Ectodermal cell (in vitro differentiated cells): ENCODE data around the gene OSBPL7.

ENCODE experiments used
- H3K27ac ChIP-seq: 2 replicates; pipeline ENCODE4 v1.7.0; 2013; ENCODE audit warnings: mild to moderate bottlenecking, low read depth, low read length; ENCODE audit not compliant: insufficient read depth, poor library complexity, severe bottlenecking
- H3K27me3 ChIP-seq: 2 replicates; pipeline ENCODE4 v1.7.0; 2013; ENCODE audit warnings: mild to moderate bottlenecking, low read length; ENCODE audit not compliant: insufficient read depth, control insufficient read depth, poor library complexity, severe bottlenecking
- H3K36me3 ChIP-seq: one replicate; pipeline ENCODE4 v1.7.0; 2013; ENCODE audit warnings: low read length; ENCODE audit not compliant: control insufficient read depth, insufficient read depth
- H3K4me1 ChIP-seq: one replicate; pipeline ENCODE4 v1.7.0; 2013; ENCODE audit warnings: low read length; ENCODE audit not compliant: control insufficient read depth, insufficient read depth
- H3K4me3 ChIP-seq: 2 replicates; pipeline ENCODE4 v1.7.0; 2013; ENCODE audit warnings: low read depth, low read length, control low read depth; ENCODE audit not compliant: insufficient read depth
- H3K9me3 ChIP-seq: 2 replicates; pipeline ENCODE4 v1.7.0; 2013; ENCODE audit warnings: mild to moderate bottlenecking, low read length, moderate library complexity; ENCODE audit not compliant: control insufficient read depth
- WGBS, 2 experiments: methylation state at CpG; one replicate each; pipeline ENCODE4 v1.1.7; 2013; ENCODE audit warnings: missing lambda C conversion rate in 2 of 2; 5-methylcytosine and 5-hydroxymethylcytosine counted together

OSBPL7 gene

DNA sequence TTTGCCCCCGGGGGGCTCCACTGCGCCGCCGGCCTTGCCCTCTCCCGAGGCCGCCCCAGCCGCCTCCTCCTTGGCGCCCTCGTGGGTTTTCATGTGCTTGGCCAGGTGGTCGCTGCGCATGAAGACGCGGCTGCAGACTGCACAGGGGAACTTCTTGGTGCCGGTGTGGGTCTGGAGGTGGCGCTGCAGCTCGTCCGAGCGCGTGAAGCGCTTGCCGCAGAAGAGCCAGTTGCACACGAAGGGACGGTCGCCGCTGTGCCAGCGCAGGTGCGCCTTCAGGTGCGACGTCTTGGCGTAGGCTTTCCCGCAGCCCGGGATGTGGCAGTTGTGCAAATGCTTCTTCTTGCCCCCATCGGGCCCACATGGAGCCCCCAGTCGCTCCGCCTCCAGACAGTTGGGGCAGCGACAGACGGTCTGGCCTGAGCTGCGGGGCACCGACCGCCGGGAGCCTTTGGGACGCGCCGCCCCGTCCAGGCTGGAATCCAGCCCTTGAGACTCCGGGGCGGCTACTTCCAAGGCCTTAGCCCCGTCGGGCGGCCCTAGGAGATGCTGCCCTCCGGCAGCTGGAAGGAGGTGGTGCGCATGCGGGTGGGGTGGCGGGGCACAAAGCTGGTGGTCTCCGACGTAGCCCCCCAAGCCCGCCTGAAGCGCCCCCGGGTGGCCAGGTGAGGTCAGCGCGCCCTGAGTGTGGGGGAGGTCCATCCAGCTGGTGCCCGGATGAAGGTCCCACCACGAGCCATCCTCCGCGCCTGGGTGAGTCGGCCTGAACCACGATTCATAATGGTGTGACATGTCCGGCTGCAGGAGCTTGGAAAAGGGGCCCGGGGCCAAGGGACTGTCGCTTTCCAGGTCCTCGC lies 26.0 kb upstream of the OSBPL7 start:
- WGBS, 2 experiments = 21 to 24% methylated on average over 71 of the region's 71 CpGs
- Histone ChIP-seq H3K36me3 (no peaks in the 10 kb centered on the region), H3K27ac (no peak overlapping the region), H3K4me1 (peaks cover 22% of the 10 kb centered on the region), H3K9me3 (no peaks in the 10 kb centered on the region), H3K27me3 (peaks cover 76% of the 10 kb centered on the region), H3K4me3 (no peak overlapping the region)

DNA sequence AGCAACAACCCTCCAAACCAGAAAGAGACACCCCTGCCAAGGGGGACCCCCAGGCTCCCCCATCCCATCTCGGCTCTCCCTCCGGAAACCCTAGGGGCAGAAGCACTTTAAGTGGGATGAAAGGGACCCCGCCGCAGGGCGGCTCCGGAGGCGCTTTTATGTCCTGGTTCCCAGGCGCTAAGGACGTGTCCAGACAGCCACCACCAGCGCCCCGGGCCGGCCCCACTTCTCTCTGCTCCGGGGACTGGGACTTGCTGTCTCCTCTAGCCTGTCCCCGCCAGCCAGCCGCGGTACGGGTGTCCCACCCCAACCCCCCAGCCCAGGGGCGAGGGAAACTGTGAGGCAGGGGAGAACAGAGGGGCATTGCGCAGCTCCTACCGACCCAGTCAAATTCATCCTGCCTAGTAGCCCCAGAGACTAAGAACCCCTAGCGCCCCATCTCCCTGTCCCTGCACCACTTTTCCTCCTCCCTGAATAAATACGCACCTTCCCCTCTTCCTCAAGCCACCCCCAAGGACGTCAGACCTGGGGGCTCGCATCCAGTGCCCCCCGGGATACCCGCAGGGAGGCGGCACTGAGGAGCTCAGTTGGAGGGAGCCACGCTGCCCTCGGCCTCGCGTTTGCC lies 25.2 kb upstream of the OSBPL7 start:
- Histone ChIP-seq H3K4me3 (peak overlapping the region; percentile 5), H3K9me3 (no peaks in the 10 kb centered on the region), H3K27me3 (peaks cover 68% of the 10 kb centered on the region), H3K36me3 (no peaks in the 10 kb centered on the region), H3K4me1 (peaks cover 14% of the 10 kb centered on the region), H3K27ac (no peak overlapping the region)
- WGBS, 2 experiments = 22 to 27% methylated on average over 31 of the region's 31 CpGs

DNA sequence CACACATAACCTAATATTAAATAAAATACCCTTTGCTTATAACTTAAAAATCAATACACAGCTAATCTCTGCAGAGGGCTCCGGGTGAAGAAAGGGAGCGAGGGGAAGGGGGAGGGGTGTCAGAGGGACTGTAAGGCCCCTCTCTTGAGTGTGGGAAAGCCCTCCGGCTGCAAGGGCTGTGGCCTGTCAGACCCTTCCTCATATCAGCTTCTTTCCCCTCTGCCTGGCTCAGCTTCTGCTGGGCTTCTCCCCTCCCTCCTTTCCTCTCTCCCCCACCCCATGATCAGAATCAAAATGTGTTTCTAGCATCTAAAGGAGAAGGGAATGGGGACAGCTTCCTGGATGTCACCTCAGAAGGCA lies 24.1 kb upstream of the OSBPL7 start:
- Histone ChIP-seq H3K27me3 (peaks cover 57% of the 10 kb centered on the region), H3K4me1 (peaks cover 12% of the 10 kb centered on the region), H3K27ac (no peak overlapping the region), H3K4me3 (no peak overlapping the region), H3K36me3 (no peaks in the 10 kb centered on the region), H3K9me3 (no peaks in the 10 kb centered on the region)
- WGBS, 2 experiments = 80 to 92% methylated on average over 2 to 3 of the region's 3 CpGs

DNA sequence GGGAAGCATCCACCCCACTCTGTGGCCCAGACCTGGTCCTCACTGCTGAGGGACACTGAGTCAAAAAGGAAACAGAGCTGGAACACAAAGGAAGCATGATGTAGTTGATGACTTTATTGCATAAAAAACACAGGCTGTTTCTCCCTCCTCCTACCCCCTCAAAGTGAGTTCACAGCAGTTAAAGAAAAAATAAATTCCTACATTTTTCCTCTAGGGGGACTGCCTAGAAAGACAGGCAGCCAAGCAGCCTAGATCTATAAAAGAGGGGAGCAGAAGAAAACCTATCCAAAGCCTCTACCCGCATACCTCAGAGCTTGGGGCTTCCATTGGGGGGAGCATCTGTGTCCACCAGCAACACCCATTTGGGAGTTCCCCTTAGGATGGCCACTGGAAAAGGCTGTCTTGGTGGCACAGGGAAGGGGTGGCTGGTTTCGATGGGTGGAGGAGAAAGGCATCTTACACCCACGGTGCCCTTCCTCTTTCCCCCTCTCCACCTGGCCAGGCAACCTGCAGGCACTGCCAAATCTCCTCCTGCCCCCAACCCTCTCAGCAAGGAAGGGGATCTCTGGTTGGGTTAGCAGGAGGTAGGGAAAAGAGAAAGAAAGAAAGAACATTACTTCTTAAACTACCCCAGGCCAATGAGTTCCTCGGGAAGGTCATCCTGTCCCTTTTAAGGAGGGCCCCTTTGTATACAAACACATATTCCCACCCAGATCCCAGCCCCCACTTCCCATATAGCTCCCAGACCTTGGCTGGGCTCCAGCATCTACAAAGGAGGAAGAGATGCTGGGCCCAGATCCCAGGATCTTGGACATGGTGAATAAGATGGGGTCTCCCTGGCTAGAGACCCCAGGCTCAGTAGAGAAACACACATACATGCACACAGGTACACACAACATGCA lies 23.5 kb upstream of the OSBPL7 start:
- H3K36me3 ChIP-seq = no peaks in the 10 kb centered on the region
- no peak overlapping the region for H3K4me3 ChIP-seq
- no peak overlapping the region for H3K27ac ChIP-seq
- peaks cover 10% of the 10 kb centered on the region for H3K4me1 ChIP-seq
- H3K9me3 ChIP-seq = no peaks in the 10 kb centered on the region
- 79 to 88% methylated on average over 3 to 4 of the region's 4 CpGs for WGBS, 2 experiments
- H3K27me3 ChIP-seq = peaks cover 51% of the 10 kb centered on the region

DNA sequence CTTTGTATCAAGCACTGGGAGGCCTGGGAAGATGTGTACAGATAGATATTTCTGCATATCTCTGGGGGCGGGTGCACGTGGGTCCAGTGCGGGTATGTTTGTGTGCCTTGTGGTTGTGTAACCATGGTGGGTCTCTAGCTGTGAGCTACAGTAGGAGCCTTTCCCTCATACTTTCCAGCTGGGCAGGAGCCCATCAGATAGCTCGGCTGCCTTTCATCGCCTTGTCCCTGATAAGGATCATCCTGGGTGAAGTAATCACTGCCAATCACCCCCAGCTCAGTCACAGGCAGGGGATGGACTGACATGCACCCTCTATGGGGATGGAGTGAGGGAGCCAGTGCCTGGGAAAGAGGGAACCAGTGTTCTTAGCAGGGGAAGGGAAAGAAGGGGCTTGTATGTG lies 22.6 kb upstream of the OSBPL7 start:
- Histone ChIP-seq H3K27me3 (peaks cover 42% of the 10 kb centered on the region), H3K36me3 (no peaks in the 10 kb centered on the region), H3K27ac (no peak overlapping the region), H3K4me3 (no peak overlapping the region), H3K4me1 (peaks cover 13% of the 10 kb centered on the region), H3K9me3 (no peaks in the 10 kb centered on the region)
- 88 to 97% methylated on average over 5 of the region's 5 CpGs for WGBS, 2 experiments

DNA sequence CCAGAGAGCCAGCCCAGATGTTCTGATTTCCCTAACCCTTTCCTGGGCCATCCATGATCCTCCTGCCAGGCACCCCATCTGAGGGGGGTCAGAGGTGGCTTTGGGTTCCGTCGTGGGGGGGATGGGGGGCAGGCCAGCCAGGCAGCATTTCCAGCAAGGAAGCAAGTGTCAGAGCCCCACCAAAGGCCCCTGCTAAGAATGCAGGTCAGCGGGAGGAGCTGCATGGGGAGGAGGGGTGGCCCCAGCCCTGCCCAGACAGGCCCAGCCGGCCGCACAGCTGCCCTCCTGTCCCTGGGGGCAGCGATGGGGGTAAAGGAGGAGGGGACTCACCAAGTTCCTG lies 21.8 kb upstream of the OSBPL7 start:
- Histone ChIP-seq H3K4me3 (no peak overlapping the region), H3K27ac (no peak overlapping the region), H3K4me1 (peaks cover 13% of the 10 kb centered on the region), H3K36me3 (no peaks in the 10 kb centered on the region), H3K9me3 (no peaks in the 10 kb centered on the region), H3K27me3 (peaks cover 34% of the 10 kb centered on the region)
- WGBS, 2 experiments = 48 to 50% methylated on average over 6 of the region's 6 CpGs

DNA sequence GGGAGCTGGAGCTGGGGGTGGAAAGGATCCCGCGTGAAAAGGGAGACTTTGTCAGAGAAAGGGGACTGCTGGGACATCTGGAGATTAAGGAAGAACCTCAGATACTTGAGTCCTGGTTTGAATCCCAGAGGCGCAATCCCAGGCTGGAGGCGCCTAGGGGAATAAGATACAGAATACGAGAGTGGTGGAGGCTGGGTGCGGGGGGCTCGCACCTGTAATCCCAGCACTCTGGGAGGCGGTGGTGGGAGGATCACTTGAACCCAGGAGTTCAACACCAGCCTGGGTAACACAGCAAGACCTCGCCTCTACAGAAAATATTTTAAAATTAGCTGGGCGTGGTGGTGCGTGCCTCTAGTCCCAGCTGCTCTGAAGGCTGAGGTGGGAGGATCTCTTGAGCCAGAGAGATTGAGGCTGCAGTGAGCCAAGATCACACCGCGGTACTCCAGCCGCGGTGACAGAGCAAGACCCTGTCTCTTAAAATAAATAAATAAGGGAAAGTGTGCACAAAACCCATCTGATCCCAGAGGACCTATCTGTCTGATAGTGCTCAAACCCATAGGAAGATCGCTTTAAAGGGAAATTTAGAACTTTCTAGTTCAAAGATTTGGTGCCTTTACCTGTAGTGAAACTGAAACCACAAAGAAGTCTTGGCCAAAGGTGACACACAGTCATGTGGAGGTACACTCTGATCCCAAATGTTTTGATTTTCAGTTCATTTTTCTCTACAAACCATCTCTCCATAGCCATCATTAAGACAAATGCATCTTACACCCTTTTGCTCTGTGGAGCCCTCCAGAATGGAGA lies 20.1 kb upstream of the OSBPL7 start:
- H3K27ac ChIP-seq = no peak overlapping the region
- no peaks in the 10 kb centered on the region for H3K9me3 ChIP-seq
- H3K36me3 ChIP-seq = no peaks in the 10 kb centered on the region
- H3K4me3 ChIP-seq = peak overlapping the region; percentile 85
- peaks cover 13% of the 10 kb centered on the region for H3K4me1 ChIP-seq
- H3K27me3 ChIP-seq = peaks cover 17% of the 10 kb centered on the region
- WGBS, 2 experiments = 73 to 74% methylated on average over 16 of the region's 16 CpGs

DNA sequence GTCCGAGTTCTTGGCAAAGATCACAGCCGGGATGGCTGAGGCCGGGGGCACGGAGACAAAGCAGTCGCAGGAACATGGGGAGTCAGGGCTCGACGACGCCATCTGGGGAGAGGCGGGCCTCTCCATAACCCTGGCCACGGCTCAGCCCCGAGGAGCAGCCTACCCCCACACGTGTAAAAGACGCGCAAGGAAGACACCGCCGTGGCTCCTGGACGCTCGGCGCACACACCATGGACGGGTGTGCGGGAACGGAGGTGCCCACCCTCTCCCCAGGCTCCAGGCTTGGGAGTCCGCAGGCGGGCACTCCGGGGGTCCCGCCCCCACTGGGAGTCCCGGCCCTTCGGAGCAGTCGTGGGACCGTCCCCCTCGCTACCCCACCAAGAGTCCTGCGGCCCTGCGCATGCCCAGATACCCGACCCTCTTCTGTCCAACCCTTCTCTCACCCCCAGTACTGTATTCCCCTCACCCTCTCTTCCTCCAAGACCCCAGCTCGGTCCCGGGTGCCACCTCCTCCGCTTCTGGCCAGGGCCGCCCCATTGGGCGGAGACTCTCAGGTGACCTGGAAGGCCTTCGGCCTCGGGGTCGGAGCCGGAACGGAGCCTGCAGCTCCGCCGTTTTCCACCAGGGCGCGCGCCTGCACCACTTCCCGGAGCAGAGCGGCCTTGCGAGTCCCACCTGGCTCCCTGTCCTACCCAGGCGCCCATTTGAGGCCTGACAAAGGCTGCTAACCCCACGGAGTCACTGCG lies 19.3 kb upstream of the OSBPL7 start, which contains the start of gene SCRN2:
TSS of gene SCRN2 (minus strand) at position 532 of the 746 bp plus-strand sequence. CDS start at position 102, 430 bp downstream.
- Histone ChIP-seq H3K27me3 (peaks cover 9% of the 10 kb centered on the region), H3K36me3 (no peaks in the 10 kb centered on the region), H3K27ac (no peak within 1 kb of the TSS), H3K4me3 (peak within 1 kb of the TSS; percentile 85), H3K9me3 (no peaks in the 10 kb centered on the region), H3K4me1 (peaks cover 12% of the 10 kb centered on the region)
- WGBS, 2 experiments = 1% methylated on average over 55 of the region's 55 CpGs
